Measurements from ENCODE around the gene PDE4B. TPM values are rescaled to one million over a fixed set of nuclear protein-coding genes. Genes with fewer than 3 reads are reported as not detected.

PDE4B gene
- total RNA-seq, 1 donor: 2.3 TPM

GRCh38 chr1:66334318-66334717, 541.6 kb downstream of the PDE4B start:
- TF ChIP-seq CTCF (IDR thresholded peaks at IDR 0.05; ENCODE audit: insufficient read depth, low read length): no peak
- DNase-seq (ENCODE audit: low read depth): no peak
- no peak overlapping the region for H3K4me3 ChIP-seq (ENCODE audit: low read depth, low read length)

GRCh38 chr1:66335125-66335524, 542.4 kb downstream of the PDE4B start:
- DNase-seq (ENCODE audit: low read depth): no peak
- H3K4me3 ChIP-seq (ENCODE audit: low read depth, low read length): no peak overlapping the region
- no peak for TF ChIP-seq CTCF (IDR thresholded peaks at IDR 0.05; ENCODE audit: insufficient read depth, low read length)

- H3K4me3 ChIP-seq (ENCODE audit: low read depth, low read length): peak overlapping the region; percentile 7
- DNase-seq (ENCODE audit: low read depth): peak; percentile 52
- TF ChIP-seq CTCF (IDR thresholded peaks at IDR 0.05; ENCODE audit: insufficient read depth, low read length): no peak
Measured at GRCh38 chr1:66335859-66336640, 543.4 kb downstream of the PDE4B start.

GRCh38 chr1:66336641-66336990, 543.9 kb downstream of the PDE4B start:
- DNase-seq (ENCODE audit: low read depth): no peak
- no peak overlapping the region for H3K4me3 ChIP-seq (ENCODE audit: low read depth, low read length)
- TF ChIP-seq CTCF (IDR thresholded peaks at IDR 0.05; ENCODE audit: insufficient read depth, low read length): no peak

DNA sequence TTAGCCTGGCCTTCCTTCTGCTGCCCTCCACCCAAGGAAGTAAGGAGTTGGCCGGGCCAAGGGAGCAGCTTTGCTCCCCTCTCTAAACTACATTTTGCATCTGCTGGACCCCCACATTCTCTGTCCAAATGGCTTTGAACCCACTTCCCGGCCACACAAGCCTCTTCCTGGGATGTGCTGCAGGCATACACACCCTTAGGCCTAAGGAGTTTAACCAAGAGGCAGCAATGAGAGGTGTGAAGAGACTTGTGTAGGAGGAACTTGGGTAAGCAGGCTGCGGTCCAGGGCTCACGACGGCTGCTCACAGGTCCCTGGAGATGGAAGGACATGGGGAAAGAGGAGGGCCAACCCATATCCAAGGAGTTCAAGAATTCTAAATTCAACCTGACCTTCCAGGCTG, 544.6 kb downstream of the PDE4B start:
- H3K4me3 ChIP-seq (ENCODE audit: low read depth, low read length): no peak overlapping the region
- no peak for TF ChIP-seq CTCF (IDR thresholded peaks at IDR 0.05; ENCODE audit: insufficient read depth, low read length)

GRCh38 chr1:66339944-66340343, 547.2 kb downstream of the PDE4B start:
- DNase-seq (ENCODE audit: low read depth): no peak
- no peak overlapping the region for H3K4me3 ChIP-seq (ENCODE audit: low read depth, low read length)
- no peak for TF ChIP-seq CTCF (IDR thresholded peaks at IDR 0.05; ENCODE audit: insufficient read depth, low read length)

More for the DNA sequence above, 544.6 kb downstream of the PDE4B start:
- no peak for DNase-seq (ENCODE audit: low read depth)
